OCI-LY3 (cell line): Measurements from ENCODE around the gene PRKAG3.

Experiments used
- H2AFZ ChIP-seq: fragments of 200-600, 300-600 bp; shearing (Covaris generic); 2 replicates; pipeline ENCODE4 v1.6.0; 2014; ENCODE audit warnings: antibody characterized with exemption, low read depth, low read length
- H3K27ac ChIP-seq: fragments of 200-600, 300-600 bp; sonication (generic); 2 replicates; pipeline ENCODE4 v1.5.1; 2014; ENCODE audit warnings: mild to moderate bottlenecking, low read length, moderate library complexity, mixed read lengths
- H3K27me3 ChIP-seq: fragments of 200-600, 300-600 bp; sonication (generic); 2 replicates; pipeline ENCODE4 v1.6.1; 2014; ENCODE audit warnings: low read depth, low read length, mixed read lengths
- H3K36me3 ChIP-seq: fragments of 200-600, 300-600 bp; sonication (generic); replicated peaks from 2 replicates; pipeline ENCODE3; 2014; ENCODE audit warnings: low read depth, low read length, mixed read lengths
- H3K4me1 ChIP-seq: fragments of 300-600, 200-600 bp; sonication (generic); 2 replicates; pipeline ENCODE4 v1.6.1; 2014; ENCODE audit warnings: low read length, mixed read lengths
- H3K4me2 ChIP-seq: fragments of 200-600, 300-600 bp; sonication (generic); 2 replicates; pipeline ENCODE4 v1.6.1; 2014; ENCODE audit warnings: low read length, mixed read lengths
- H3K4me3 ChIP-seq: fragments of 300-600, 200-600 bp; sonication (generic); 2 replicates; pipeline ENCODE4 v1.5.1; 2014; ENCODE audit warnings: antibody characterized with exemption, mild to moderate bottlenecking, low read length, moderate library complexity
- H3K79me2 ChIP-seq: fragments of 300-600, 200-600 bp; shearing (Covaris generic); 2 replicates; pipeline ENCODE4 v1.6.1; 2014; ENCODE audit warnings: mild to moderate bottlenecking, low read length, mixed read lengths
- H3K9ac ChIP-seq: fragments of 300-600, 200-600 bp; shearing (Covaris generic); 2 replicates; pipeline ENCODE4 v1.6.0; 2014; ENCODE audit warnings: mild to moderate bottlenecking, low read length, moderate library complexity
- H3K9me3 ChIP-seq: fragments of 200-600, 300-600 bp; shearing (Covaris generic); 2 replicates; pipeline ENCODE4 v1.6.1; 2014; ENCODE audit warnings: low read length, mixed read lengths; ENCODE audit not compliant: insufficient read depth
- H4K20me1 ChIP-seq: fragments of 200-600, 300-600 bp; sonication (generic); 2 replicates; pipeline ENCODE4 v1.6.1; 2016; ENCODE audit warnings: low read length, mixed read lengths; ENCODE audit not compliant: insufficient read depth
- CTCF ChIP-seq: fragments of 200-600, 300-600 bp; sonication (generic); IDR thresholded peaks from 2 replicates; pipeline ENCODE4 v1.5.1; 2014; ENCODE audit warnings: antibody characterized with exemption, low read length, low read depth
- EZH2phosphoT487 ChIP-seq: fragments of 200-600 bp; shearing (Covaris generic); IDR thresholded peaks from 2 replicates; pipeline ENCODE4 v1.6.1; 2018; ENCODE audit warnings: antibody characterized with exemption, mixed run types, low read depth

PRKAG3 gene

DNA sequence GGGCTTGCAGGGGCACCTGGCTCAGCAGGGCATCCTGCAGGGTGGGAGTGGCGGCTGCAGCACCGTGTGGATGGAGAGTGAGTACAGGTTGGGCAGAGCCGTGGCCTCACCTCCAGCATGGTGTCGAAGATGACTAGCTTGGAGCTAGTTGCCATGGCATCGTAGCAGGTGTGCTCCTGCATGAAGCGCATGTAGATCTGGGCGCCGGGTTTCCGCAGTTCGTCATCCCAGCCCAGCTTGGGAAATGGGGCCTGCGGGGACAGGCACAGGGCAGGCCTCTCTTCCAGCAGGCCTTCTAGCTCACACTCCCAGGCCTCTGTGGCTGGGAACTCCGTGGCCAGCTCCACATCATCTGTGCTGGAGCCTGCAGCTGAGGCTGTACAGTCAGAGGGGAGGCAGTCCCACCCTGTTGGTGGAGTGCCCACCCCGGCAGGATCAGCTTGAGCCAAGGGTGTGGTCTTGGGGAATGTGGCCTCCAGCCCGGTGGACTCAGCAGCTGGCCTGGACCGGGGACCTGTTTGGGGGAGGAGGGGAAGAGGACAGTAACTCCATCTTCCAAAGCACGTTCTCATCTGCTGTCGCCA lies 1.6 kb downstream of the PRKAG3 start:
- peaks cover 9% of the 10 kb centered on the region; the same call in 1 of the 2 replicates for H3K27me3 ChIP-seq
- H3K79me2 ChIP-seq, result no peaks in the 10 kb centered on the region
- TF ChIP-seq EZH2phosphoT487, result no peak
- TF ChIP-seq CTCF, result no peak
- no peaks in the 10 kb centered on the region for H3K36me3 ChIP-seq
- H3K4me2 ChIP-seq, result no peak overlapping the region
- H2AFZ ChIP-seq, result no peak overlapping the region
- H3K9me3 ChIP-seq, result no peaks in the 10 kb centered on the region
- H3K4me1 ChIP-seq, result peaks cover 9% of the 10 kb centered on the region; the same call in 1 of the 2 replicates
- no peaks in the 10 kb centered on the region for H4K20me1 ChIP-seq
- no peak overlapping the region for H3K27ac ChIP-seq
- no peak overlapping the region for H3K4me3 ChIP-seq
- no peak overlapping the region for H3K9ac ChIP-seq

DNA sequence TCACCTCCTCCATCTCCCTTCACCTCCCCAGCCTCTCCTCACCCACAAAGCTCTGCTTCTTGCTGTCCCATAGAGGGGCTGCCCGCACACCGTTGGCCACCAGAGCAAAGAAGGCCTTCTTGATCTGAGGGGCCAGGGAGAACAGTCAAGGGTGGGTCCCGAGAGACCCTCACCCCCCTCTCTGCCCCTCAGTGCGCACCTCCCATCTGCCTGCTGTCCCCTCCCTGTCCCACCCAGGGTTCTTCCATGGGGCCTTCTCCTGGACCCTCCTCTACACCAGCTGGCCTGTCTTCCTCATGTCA lies 3.2 kb downstream of the PRKAG3 start:
- Histone ChIP-seq H2AFZ (no peak overlapping the region), H3K79me2 (no peaks in the 10 kb centered on the region), H3K36me3 (no peaks in the 10 kb centered on the region), H4K20me1 (no peaks in the 10 kb centered on the region), H3K4me1 (peaks cover 9% of the 10 kb centered on the region; the same call in 1 of the 2 replicates), H3K4me3 (no peak overlapping the region), H3K9me3 (no peaks in the 10 kb centered on the region), H3K27ac (no peak overlapping the region), H3K4me2 (no peak overlapping the region), H3K9ac (no peak overlapping the region), H3K27me3 (peaks cover 9% of the 10 kb centered on the region; the same call in 1 of the 2 replicates)
- TF ChIP-seq CTCF, result no peak
- TF ChIP-seq EZH2phosphoT487, result no peak

GRCh38 chr2:218827701-218828476 lies 3.7 kb downstream of the PRKAG3 start:
- no peak overlapping the region for H3K9ac ChIP-seq
- H3K27me3 ChIP-seq, result peaks cover 5% of the 10 kb centered on the region; the same call in 1 of the 2 replicates
- H2AFZ ChIP-seq, result no peak overlapping the region
- H3K27ac ChIP-seq, result no peak overlapping the region
- H3K4me3 ChIP-seq, result no peak overlapping the region
- no peak overlapping the region for H3K4me2 ChIP-seq
- peaks cover 9% of the 10 kb centered on the region; the same call in 1 of the 2 replicates for H3K4me1 ChIP-seq
- H3K9me3 ChIP-seq, result no peaks in the 10 kb centered on the region
- no peaks in the 10 kb centered on the region for H4K20me1 ChIP-seq
- H3K79me2 ChIP-seq, result no peaks in the 10 kb centered on the region
- H3K36me3 ChIP-seq, result no peaks in the 10 kb centered on the region
- no peak for TF ChIP-seq EZH2phosphoT487
- no peak for TF ChIP-seq CTCF

DNA sequence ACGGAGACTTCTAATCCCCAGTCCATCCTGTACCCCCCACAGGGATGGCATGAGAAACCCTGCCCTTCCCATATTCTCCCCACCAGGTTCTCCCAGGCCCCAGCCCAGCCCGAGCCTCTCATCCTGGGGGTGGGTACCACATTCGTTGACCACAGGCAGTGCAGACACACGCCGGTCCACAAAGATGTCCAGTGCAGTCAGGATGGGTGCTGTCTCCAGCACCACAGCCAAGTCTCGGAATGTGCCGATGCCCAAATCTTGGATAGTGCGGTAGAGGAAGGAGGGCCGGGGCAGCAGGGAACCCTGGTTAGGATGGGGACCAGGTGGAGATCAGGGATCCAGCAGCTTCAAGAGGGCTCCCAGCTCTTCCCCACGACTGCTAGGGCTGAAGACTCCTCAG lies 4.8 kb downstream of the PRKAG3 start:
- H3K4me3 ChIP-seq, result no peak overlapping the region
- H3K36me3 ChIP-seq, result no peaks in the 10 kb centered on the region
- peaks cover 9% of the 10 kb centered on the region; the same call in 1 of the 2 replicates for H3K4me1 ChIP-seq
- H3K9ac ChIP-seq, result no peak overlapping the region
- H4K20me1 ChIP-seq, result no peaks in the 10 kb centered on the region
- H2AFZ ChIP-seq, result no peak overlapping the region
- no peaks in the 10 kb centered on the region for H3K79me2 ChIP-seq
- no peak overlapping the region for H3K27ac ChIP-seq
- TF ChIP-seq EZH2phosphoT487 (no peak), CTCF (no peak)
- peak overlapping the region; percentile 13; the same call in 1 of the 2 replicates for H3K4me2 ChIP-seq
- no peaks in the 10 kb centered on the region for H3K27me3 ChIP-seq
- H3K9me3 ChIP-seq, result no peaks in the 10 kb centered on the region
